GM18508 (cell line): Measurements from ENCODE around the gene LMO2.

Experiments
- ATAC-seq: cut with Tn5 transposase; IDR thresholded peaks from one replicate; pipeline ENCODE4 v1.9.1; 2021; ENCODE audit warnings: moderate number of reproducible peaks; ENCODE audit not compliant: insufficient read depth, unreplicated experiment

The LMO2 gene

DNA sequence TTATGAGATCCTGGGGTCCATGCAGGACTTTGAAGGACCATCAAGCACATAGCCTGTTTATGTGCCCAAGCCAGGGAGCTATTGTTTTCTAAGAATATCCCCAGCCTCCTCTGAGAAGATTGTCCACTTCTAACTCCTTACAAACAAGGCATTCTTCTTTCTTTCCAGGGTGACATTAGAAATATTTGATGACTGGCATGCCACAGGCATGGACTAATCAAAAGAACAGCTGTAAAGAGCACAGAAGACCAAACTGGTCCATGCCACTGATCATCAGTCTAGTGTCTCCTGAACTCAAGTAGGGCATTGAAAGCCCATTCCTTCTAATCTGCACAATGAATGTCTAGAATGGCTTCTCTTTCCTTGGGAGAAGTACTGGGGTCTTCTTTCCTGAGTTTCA is 24.9 kb upstream of the LMO2 start:
- no peak for ATAC-seq

DNA sequence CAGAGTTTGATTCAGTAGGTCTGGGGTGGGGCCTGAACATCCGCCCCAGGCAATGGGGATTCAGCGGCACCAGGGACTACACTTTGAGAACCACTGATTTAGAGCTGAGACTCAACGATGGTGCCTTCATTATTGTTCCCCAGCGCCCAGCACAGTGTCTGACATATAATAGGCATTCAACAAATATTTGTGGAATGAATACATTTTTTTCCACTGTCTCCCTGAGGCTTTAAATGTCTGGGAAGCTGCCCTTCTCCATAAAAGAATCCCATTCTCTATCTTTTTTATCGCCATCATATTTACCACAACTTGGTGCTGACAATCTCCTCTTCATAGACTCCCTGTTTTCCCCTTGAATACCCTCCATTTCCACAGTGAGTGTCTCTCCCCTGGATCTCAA is 23.6 kb upstream of the LMO2 start:
- no peak for ATAC-seq

DNA sequence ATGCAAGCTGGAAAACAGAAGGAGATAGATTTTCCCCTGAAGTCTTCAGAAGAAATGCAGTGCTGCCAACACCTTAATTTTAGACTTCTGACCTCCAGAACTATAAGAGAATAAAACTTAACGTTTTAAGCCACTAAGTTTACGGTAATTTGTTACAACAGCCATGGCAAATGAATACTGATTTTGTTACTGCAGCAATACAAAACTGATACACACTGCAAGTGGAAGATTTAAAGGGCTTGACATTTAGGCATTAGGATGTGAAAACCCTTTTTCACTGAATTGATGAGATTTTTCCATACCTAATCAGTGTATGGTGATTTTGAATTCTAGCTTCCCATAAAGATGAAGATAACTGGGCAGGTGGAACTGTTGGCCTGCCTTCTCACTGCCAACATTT is 22.1 kb upstream of the LMO2 start:
- no peak for ATAC-seq

DNA sequence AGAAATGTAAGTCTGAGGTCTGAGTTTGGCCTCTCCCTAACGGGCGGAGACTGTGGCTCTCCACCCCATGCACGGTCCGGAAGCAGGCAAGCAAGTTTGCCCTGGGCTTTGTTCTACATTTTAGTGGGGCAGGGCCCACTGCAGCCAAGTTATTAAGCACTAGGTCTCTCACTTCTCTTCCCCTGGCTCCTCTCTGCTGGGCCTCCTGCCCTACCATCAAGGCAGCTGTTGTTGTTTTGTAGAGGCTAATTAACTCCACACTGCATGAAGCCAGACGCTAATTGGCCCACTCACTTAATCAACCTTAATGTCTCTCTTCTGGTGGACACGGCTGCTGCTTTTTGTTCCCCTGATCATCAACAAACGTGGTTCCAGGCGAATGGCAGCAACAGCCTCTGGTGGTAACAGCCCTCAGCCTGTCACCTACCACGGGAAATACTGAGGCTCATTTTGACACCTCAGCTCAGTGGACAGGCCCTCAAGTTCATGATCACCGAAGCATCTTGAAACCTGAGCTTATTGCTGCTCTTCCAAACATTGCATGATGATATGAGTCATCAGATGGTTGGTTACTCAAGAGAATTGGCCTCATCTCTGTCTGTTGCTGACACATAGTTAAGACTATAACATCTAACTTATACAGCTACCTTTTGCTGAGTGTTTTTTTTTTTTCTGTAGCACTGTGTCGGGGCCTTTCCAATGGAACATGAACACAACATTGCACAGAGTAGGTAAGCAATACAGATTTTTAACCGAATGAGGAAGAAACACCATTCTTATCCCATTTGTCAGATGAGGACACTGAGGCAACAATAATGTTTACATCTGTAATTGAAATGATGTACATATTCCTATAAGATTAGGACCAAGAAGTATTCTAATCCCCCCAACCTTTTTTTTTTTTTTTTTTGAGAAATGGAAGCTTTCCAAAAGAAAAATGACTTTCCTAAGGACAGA is 20.8 kb upstream of the LMO2 start:
- ATAC-seq, result peak; percentile 58

DNA sequence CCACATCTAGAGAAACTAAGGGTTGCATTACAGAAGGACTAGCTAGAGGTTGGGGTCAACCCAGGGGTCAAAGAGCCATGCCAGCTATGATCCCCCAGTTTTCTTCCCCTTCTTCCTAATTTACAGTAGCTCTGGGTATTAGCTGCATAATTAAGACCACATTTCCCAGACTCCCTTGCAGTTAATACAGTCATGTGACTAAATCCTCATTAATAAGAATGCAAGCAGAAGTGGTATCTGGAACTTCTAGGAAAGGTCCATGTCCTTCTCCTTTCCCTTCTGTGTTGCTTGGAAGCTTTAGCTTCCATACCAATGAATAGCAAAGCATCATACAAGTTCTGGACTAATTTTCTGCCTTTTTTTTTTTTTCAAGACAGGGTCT is 19.1 kb upstream of the LMO2 start:
- no peak for ATAC-seq

DNA sequence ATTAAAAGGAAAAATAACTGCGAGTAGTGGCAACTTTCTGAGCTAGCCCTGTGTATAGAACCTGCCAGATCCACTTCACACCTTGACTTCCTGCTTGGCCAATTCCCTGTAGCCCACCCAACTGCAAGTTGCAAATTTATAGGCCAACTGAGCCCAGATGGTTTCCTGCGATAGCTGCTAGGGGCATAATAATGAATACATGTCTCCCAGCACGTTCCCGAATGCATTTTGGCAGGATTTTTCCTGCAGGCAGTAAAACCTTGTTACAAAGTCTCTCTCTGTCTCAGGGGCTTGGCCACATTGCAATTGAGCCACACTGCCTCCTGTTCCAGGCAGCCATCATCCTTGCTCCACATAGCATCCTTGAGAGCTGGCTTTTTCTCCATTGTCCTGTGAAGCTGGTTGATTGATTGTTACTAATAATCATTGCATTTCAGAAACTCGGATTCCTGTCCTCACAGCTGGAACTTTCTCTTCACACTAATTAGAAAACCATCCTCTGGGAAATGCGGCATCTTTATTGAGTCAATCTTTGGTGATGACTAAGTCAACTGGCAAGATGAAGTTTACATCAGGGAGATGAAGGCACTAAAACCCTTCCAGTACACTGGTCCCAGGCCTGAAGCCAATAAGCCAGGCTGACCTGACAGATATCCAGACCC is 18.6 kb upstream of the LMO2 start:
- no peak for ATAC-seq

DNA sequence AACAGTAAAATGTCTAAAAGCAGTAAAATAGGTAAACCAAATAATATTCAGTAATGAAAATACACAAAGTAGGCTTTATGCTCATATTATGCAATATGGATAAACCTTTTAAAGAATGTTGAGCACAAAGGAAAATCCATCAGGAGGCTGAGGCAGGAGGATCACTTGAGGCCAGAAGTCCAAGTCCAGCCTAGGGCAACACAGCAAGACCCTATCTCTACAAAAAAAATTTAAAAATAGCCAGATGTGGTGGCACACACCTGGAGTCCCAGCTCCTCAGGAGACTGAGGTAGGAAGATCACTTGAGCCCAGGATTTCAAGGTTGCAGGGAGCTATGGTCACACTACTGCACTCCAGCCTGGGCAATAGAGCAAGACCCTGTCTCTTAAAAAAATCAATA is 17.7 kb upstream of the LMO2 start:
- ATAC-seq, result no peak

DNA sequence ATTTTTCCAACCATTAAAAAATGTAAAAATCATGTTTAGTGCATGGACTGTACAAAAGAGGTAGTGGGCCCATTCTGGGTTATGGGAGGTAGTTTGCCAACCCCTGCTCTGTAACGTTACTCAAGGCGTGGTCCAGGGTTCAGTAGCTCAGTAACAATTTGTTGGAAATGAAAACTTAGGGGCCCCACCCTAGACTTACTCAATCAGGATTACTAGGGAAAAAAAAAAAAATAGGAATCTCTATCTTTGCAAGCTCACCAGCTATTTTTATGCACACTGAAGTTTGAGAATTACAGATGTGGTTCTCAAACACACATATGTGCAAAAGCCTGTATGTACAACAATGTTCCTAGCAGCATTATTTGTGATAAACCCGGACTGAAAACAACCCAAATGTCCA is 17.3 kb upstream of the LMO2 start:
- ATAC-seq, result no peak

DNA sequence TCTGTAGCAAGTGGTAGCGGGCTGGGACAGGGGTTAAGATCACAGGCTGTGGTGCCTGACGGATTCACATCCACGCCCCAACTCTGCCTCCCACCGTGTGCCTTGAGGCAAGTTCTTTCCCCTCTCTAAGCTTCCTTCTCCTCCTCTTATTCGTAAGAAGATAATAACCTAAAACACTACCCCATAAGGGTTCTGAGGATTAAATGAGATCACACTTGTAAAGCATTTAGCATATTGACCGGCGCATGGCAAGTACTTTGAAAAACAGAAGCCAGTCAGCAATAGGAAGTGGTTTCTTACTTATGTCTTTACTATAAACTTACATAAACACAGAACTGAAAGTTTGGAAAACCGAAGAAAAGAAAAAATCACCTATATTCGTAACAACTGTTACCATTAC is 15.5 kb upstream of the LMO2 start:
- ATAC-seq, result no peak

DNA sequence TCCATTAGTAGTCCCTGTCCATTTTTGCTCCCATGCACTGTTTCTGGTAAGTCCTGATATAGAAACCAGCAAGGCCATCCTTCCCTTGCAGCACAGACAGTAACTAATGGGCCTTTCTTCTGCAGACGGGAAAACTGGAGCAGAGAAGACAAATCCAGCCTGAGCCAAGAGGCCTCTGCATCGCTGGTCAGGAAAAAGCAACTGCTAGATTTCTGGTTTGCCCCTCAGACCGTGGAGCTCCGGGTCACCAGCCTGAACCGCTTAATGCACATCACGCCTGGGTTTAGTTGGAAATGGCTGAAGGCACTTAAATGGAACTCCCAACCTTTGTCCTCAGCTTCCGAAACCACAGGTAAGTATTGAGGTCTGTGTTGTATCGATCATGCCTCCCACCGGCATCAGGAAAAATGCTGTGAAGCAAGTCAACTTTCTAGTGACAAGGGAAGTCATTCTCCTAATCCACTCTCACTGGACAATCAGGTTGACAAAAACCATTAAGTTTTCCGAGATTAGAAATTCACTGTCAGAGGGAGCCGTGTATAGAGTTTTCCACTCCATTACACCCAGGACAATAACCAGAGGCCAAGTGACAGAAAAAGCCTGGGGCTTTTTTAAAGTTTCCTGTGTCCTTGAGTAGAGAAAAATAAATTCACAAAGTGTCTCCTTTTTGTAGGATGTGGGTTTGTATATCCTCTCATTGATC is 14.8 kb upstream of the LMO2 start:
- no peak for ATAC-seq

DNA sequence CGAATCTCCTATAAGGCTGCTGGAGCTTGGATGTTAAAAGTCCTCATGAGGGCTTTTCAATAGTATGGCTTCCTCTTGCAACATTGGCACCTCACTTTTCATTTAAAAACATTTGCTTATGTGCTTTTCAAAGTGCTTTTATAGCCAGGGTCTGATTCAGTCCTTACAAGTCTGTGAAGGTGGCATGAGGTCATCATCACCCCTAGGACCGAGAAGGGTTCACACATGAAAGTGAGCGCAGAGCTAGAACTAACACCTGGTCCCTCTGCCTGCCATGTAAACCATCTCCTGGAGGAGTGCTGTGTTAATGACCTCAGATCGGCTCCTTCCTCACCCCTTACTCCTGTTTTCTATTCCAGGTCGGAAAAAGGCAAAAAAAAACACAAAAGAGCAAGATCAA is 12.2 kb upstream of the LMO2 start:
- no peak for ATAC-seq

DNA sequence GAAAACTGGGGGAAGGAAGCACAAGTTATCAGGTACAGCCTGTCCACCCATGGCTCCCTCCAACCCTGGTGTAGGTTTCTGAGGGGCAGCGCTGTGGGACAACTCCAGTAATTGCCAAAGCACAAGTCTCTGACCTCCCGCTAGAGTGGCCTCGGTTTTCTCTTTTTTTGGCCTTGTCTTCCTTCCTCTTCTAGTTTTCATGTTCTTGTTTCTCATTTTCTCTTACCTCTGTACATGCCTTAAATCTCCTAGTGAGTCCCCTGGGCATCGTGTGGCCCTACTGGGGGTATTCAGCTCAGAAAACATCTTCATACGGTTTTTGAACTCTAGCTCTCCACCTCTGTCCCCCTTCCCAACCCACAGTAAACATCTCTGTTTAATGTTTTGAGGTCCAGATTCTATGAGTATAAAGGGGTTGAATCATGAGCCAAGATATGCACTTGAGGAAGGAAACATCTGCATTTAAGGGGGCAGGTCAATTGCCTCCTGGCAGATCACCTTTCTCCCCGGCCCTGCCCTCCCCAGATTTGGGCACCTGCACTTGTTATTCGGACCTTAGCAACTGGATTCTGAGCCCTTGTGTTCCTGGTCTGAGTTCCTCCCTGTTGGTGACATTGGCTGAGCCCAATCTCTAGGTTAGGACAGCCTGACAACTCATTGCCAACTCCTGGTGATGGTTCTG is 8.4 kb upstream of the LMO2 start:
- no peak for ATAC-seq

DNA sequence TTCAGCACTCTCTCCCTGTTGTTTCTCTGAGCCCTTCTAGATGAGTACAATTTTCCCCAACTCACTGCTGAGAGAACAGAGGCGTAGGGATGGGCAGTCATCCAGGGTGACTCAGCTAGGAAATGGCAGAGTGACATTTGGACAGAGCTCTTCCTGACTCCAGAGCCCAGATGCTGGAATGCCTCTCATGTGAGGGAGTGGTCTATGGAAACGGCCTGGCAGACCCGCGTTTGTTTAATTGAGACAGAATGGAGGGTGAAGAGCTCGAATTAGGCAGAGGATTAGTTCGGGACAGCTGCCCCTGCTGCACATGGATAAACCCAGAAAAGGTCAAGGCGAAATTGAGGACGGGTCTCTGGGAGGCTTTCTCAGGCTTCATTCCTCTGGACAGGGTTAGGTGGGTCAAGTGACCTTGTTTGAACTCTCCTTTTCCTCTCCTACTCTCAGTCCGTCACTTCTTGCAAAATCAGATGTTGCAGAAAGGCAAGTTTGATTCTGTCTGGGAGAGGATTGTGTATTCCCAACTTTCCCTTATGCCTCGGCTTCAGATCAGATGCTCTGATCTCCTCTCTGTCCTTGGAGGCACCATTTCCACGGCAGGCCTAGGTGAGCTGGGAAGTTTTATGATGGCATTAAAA is 7.6 kb upstream of the LMO2 start:
- ATAC-seq, result no peak

DNA sequence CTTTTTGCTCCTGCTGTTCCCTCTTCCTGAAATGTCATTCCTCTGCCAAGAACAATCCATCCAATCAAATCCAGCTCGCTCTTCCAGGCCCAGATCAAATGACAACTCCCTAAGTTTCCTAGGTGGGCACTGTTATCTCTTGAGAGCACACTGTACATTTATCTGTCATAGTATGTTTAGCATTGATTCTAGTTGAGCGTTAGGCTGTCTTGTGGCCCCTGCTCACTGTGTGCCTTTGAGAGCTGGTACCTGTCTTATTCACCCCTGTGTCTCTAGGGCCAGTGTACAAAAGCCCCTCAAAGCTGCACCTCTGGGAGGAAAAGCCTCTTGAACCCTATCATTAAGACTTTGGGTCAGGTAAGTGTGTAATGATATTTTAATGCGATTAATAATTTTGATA is 7.1 kb upstream of the LMO2 start:
- ATAC-seq, result no peak

DNA sequence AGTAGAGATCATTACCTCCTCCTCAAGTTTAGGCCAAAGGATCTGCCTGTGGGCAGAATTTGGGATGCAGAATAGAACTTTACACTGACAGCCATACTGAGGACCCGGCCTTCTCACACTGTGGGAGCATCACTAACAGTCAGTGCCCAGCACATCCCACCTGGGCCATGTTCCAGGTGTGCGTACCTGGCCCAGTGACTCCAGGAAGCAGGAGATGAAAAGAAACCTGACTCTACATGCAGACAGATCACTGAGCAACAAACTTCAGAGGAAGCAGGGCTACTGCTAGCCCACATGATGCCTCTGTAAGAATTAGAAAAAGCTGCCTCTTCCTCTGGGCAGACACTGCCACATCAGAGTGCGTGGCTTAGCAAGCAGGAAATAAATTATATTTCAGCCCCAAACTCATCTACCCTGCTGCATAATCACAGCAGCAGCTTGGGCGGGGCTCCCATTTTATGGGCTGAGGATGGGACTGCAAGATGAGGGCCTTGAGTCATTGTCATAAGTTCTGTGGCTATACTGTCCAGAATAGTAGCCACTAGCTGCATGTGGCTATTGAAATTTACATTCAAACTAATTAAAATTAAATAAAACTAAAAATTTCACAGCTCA is 6.0 kb upstream of the LMO2 start:
- no peak for ATAC-seq

DNA sequence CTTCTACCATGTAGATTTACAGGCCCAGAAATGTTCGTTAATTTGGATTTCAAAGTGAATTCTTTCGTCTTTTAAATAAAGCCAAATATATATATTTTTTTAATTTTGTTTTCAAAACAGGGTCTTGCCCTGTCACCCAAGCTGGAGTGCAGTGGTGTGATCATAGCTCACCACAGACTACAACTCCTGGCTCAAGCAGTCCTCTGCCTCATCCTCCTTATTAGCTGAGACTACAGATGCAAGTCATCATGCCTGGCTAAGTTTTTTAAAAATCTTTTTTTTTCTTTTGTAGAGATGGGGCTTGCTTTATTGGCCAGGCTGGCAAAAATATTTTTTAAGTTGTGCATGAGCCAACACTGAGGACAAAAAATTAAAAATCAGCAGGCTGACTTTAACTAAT is 5.0 kb upstream of the LMO2 start:
- no peak for ATAC-seq

DNA sequence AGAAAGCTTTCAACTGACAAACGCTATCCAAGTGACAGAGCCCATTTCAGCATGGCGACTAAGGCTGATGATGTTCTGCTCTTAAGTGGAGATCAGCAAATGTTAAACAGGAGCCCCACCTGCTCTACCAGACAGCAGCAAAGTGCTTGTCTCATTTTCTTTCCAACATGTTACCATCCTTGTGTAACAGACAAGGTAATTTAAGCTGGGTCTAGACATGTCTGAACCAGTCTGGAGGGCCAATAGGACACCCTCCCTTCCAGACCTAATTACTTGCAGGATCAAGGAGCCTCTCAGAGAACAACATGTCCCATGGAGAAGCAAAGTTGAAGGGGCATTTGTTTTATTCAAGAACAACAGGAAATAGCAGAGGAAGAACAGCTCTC is 3.9 kb upstream of the LMO2 start:
- no peak for ATAC-seq

DNA sequence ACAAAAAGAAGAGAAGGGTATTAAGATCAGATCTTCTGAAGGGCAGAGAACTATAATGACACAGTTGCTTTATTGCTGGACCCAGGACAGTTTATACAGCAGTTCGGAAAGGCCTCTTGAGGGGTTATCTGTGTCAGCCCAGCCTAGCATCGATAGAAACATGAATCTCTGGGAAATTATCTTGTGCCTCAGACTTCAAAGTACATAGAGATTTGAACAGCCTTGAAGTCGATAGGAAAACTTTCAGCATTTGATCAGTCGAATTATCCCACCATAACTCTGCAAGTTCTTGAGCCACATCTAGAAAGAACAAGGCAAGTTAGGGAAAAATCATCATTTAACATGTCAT is 2.5 kb upstream of the LMO2 start:
- ATAC-seq, result no peak

DNA sequence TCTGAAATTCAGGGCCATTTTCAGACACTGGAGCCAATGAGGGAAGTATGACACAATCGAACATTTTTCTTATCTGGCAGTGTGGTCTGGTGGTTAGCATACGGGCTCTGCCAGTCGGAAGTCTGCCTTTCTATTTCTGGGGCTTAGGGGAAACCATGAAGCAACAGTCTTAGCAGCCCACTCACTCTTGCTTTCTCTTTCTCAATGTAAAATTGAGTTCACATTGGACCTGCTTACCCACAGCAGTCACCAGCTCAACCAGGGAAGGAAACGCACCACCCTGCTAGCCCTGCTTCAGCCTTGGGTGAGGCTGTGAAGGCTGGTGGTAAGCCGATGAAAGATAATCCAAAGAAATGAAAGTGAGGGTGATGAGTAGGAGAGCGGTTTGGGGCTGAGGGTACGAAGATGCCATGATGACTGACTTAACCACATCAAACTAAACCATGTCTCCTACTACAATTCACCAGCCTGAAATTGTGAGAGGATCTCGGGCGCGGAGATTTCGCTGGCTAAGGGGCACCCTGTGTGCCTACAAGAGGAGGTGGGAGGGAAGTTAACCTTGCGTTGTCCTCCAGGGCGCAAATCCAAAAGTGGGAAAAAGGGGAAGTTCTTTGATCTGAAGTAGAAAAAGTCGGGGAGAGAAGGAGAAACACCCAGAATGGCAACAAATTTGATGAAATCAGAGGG is 2.0 kb upstream of the LMO2 start:
- peak; percentile 82 for ATAC-seq
